Nephron progenitor cell (in vitro differentiated cells): ENCODE data around the gene CNEP1R1.

ENCODE experiments used
- DNase-seq: peaks from one replicate; pipeline ENCODE4 v3.0.0; 2021
- H3K27ac Mint-ChIP-seq: 2 replicates; pipeline ENCODE4 v1.8.0; 2021; ENCODE audit warnings: mild to moderate bottlenecking, moderate library complexity, mixed read lengths
- H3K27me3 Mint-ChIP-seq: 2 replicates; pipeline ENCODE4 v1.8.0; 2021; ENCODE audit warnings: mild to moderate bottlenecking, low read depth, mixed read lengths; ENCODE audit not compliant: poor library complexity
- H3K36me3 Mint-ChIP-seq: 2 replicates; pipeline ENCODE4 v1.8.0; 2021; ENCODE audit warnings: low read depth, mixed read lengths
- H3K4me1 Mint-ChIP-seq: 2 replicates; pipeline ENCODE4 v1.8.0; 2021; ENCODE audit warnings: mixed read lengths
- H3K4me3 Mint-ChIP-seq: 2 replicates; pipeline ENCODE4 v1.8.0; 2021; ENCODE audit warnings: mild to moderate bottlenecking, moderate library complexity, mixed read lengths
- H3K9me3 Mint-ChIP-seq: 2 replicates; pipeline ENCODE4 v1.8.0; 2021; ENCODE audit warnings: mild to moderate bottlenecking, moderate library complexity, mixed read lengths
- CTCF ChIP-seq: fragments of 200-600 bp; sonication (generic); IDR thresholded peaks from 2 replicates; pipeline ENCODE4 v1.5.0; 2021; ENCODE audit warnings: antibody characterized with exemption

The CNEP1R1 gene

DNA sequence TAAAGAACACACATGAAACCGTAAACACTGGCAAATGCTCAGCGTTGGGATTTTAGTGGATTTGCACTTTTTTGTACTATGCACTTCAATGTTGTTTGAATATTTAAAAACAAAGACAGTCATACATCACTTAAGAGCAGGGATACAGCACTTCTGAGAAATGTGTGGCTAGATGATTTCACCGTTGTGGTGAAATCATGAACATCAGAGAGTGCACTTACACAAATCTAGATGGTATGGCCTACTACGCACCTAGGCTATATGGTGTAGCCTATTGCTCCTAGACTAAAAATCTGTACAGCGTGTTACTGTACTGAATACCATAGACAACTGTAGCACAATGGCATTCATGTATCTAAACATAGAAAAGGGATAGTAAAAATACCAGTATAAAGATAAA lies 37.6 kb upstream of the CNEP1R1 start:
- peaks cover 8% of the 10 kb centered on the region for H3K27me3 Mint-ChIP-seq
- H3K9me3 Mint-ChIP-seq = no peaks in the 10 kb centered on the region
- H3K4me3 Mint-ChIP-seq = no peak overlapping the region
- no peak overlapping the region for H3K27ac Mint-ChIP-seq
- no peaks in the 10 kb centered on the region for H3K36me3 Mint-ChIP-seq
- H3K4me1 Mint-ChIP-seq = peaks cover 13% of the 10 kb centered on the region
- DNase-seq = no peak
- no peak for TF ChIP-seq CTCF

DNA sequence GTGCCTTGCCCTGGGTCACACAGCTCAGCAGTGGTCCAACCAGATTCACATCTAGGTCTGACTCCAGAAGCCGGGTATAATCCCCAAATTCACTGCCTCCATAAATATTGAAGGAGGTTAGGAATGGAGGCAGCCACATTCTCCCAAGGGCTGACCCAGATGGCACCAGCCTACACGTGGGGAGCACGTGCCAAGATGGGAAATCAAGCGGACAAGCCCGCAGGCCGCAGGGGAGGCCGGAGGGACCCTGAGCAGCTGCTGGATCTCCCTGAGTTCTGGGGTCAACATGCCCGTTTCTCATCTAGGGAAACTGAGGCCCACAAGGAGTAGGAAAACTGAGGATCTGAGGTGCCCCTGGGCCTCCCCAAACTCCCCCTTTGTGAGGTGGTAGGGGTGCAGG lies 32.2 kb upstream of the CNEP1R1 start:
- peaks cover 33% of the 10 kb centered on the region for H3K27me3 Mint-ChIP-seq
- no peak overlapping the region for H3K4me3 Mint-ChIP-seq
- no peaks in the 10 kb centered on the region for H3K36me3 Mint-ChIP-seq
- H3K27ac Mint-ChIP-seq = no peak overlapping the region
- no peak for TF ChIP-seq CTCF
- DNase-seq = no peak
- peaks cover 7% of the 10 kb centered on the region for H3K4me1 Mint-ChIP-seq
- H3K9me3 Mint-ChIP-seq = no peaks in the 10 kb centered on the region

DNA sequence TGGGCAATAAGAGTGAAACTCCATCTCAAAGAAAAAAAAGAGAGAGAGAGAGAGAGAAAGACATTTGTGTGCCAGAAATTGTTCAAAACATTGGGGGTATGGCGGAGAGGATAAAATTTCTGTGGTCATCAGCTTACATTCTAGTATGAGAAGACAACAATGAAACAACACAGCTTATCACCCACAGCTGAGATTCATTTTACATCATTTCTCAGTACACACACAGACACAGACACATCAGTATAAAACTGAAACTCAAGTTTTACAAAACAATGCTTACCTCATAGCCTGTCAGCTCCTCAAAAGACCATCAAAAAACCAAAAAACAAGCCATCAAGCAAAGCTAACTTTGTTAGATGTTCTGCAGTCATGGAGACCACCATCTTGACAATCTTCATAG lies 31.4 kb upstream of the CNEP1R1 start:
- Mint-ChIP-seq H3K27me3 (peaks cover 33% of the 10 kb centered on the region), H3K9me3 (no peaks in the 10 kb centered on the region), H3K4me3 (no peak overlapping the region), H3K36me3 (no peaks in the 10 kb centered on the region), H3K4me1 (no peaks in the 10 kb centered on the region), H3K27ac (no peak overlapping the region)
- no peak for DNase-seq
- TF ChIP-seq CTCF = no peak

DNA sequence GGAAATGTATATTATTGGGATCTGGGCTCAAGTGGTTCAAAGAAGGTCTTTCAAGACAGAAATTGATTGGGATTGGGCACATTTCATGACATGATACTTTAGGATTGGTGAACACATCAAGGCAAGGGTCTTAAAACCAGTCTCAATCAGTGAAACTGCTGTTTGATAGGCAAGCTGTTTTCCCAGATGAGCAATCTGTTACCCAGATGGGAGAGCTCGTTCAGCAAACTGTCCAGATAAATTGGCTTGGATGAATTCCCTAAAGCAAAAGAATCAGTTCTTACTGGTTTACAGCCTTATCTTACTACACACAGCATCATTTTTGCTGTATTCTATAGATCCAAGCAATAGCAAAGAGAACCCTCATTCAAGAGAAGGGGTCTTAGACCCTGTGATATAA lies 31.0 kb upstream of the CNEP1R1 start:
- no peak overlapping the region for H3K4me3 Mint-ChIP-seq
- no peak overlapping the region for H3K27ac Mint-ChIP-seq
- H3K36me3 Mint-ChIP-seq = no peaks in the 10 kb centered on the region
- DNase-seq = no peak
- no peaks in the 10 kb centered on the region for H3K9me3 Mint-ChIP-seq
- peaks cover 34% of the 10 kb centered on the region for H3K27me3 Mint-ChIP-seq
- no peaks in the 10 kb centered on the region for H3K4me1 Mint-ChIP-seq
- TF ChIP-seq CTCF = no peak

DNA sequence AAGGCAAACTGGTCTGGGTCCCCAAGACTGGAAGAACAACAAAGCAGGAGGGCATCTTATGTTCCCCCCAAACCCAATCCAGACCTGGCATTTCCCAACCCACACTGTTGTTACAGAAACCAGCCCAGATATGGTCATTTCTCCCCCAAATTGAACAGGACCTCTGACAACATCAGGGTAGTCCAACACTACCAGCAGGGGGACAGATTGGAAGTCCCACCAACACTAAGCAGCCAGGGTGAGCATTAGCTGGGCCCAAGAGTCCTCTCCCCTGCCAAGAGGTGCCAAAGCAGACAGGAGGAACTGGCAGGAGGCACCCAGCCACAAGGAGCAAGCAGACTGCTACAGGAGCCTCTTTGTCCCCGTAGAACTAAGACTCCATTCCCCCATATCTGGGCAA lies 29.3 kb upstream of the CNEP1R1 start:
- DNase-seq = no peak
- H3K36me3 Mint-ChIP-seq = no peaks in the 10 kb centered on the region
- H3K4me1 Mint-ChIP-seq = no peaks in the 10 kb centered on the region
- TF ChIP-seq CTCF = no peak
- no peaks in the 10 kb centered on the region for H3K9me3 Mint-ChIP-seq
- no peak overlapping the region for H3K27ac Mint-ChIP-seq
- no peak overlapping the region for H3K4me3 Mint-ChIP-seq
- peaks cover 44% of the 10 kb centered on the region for H3K27me3 Mint-ChIP-seq

GRCh38 chr16:49997721-49998251 lies 27.2 kb upstream of the CNEP1R1 start:
- H3K4me3 Mint-ChIP-seq = no peak overlapping the region
- peaks cover 51% of the 10 kb centered on the region for H3K27me3 Mint-ChIP-seq
- H3K36me3 Mint-ChIP-seq = no peaks in the 10 kb centered on the region
- no peak for TF ChIP-seq CTCF
- H3K27ac Mint-ChIP-seq = no peak overlapping the region
- H3K4me1 Mint-ChIP-seq = no peaks in the 10 kb centered on the region
- H3K9me3 Mint-ChIP-seq = peaks cover 3% of the 10 kb centered on the region
- no peak for DNase-seq
